Pancreas (tissue), 10 donors: Measurements from ENCODE around the gene COPS3. TPM values are rescaled to one million over a fixed set of nuclear protein-coding genes. Genes with fewer than 3 reads are reported as not detected.
A peak's percentile ranks its signal among the peaks of the same experiment; 100 is the strongest.

ENCODE experiments used
- ATAC-seq, 4 donors: fragments of 200-7000 bp; cut with Tn5 transposase; one replicate each; pipeline versions ENCODE4 v1.8.0 to v1.9.1; 2020; ENCODE audit warnings: mild to moderate bottlenecking in 4 of 4, moderate library complexity in 4 of 4
- DNase-seq, 6 donors: peaks; one replicate each; pipeline ENCODE4 v3.0.0-alpha.2; 2020
- FAIRE-seq: peaks from 2 replicates; lab custom pipeline; 2012; peaks lifted over from hg19 to GRCh38; lab: Jason Lieb, UNC
- H3K27ac ChIP-seq, 4 donors: fragments of 200-600 bp; sonication (generic); 1 replicate in 3 of 4; 2 replicates in 1 of 4; pipeline versions ENCODE4 v1.5.0 to v1.8.0; 2020
- H3K27me3 ChIP-seq, 4 donors: fragments of 200-600 bp; one replicate each; pipeline ENCODE4 v1.8.0; 2021
- H3K36me3 ChIP-seq, 3 donors: fragments of 200-600 bp; sonication (generic) in 1 of 3; one replicate each; pipeline versions ENCODE4 v1.5.0 to v1.8.0; 2020 to 2021
- H3K4me1 ChIP-seq, 3 donors: fragments of 200-600 bp; one replicate each; pipeline ENCODE4 v1.8.0; 2021
- H3K4me3 ChIP-seq, 4 donors: fragments of 200-600 bp; sonication (generic) in 2 of 4; one replicate each; pipeline versions ENCODE4 v1.5.0 to v1.8.0; 2020 to 2021
- H3K9me3 ChIP-seq, 4 donors: fragments of 200-600 bp; one replicate each; pipeline ENCODE4 v1.8.0; 2021
- WGBS, 2 donors: extraction: QIAGEN DNeasy Blood & Tissue Kit; methylation state at CpG; one replicate each; pipeline ENCODE4 v1.1.7; 2013; 5-methylcytosine and 5-hydroxymethylcytosine counted together
- intact Hi-C, 3 donors: fragments of 100-400 bp; cut with DNase I; formaldehyde crosslinking; loops; one replicate each; pipeline versions ENCODE4 v1.11.1 to v1.14.2; 2022
- polyA plus RNA-seq, 2 donors: library from polyadenylated mRNA; stranded (reverse); fragments of 200-250 nt; gene quantifications; one replicate each; pipeline ENCODE4 v1.2.3, GENCODE V29; 2013
- total RNA-seq, 6 donors: library from RNA; stranded (reverse); fragmentation: NEBNext Ultra II Directional in 4 of 6; extraction: Animal tissue kit (Norgen Biotek cat#: 25700) in 4 of 6; gene quantifications; one replicate each; pipeline versions ENCODE4 v1.2.1 to v1.2.4, GENCODE V29; 2021 to 2023
- TF ChIP-seq, protein P1 (sequence below), 4 donors: fragments of 200-600 bp; sonication (generic) in 3 of 4; IDR thresholded peaks; one replicate each; pipeline versions ENCODE4 v1.5.0 to v1.8.0; 2021; ENCODE audit warnings: antibody characterized with exemption in 4 of 4
- donor health status: healthy with polysubstance abuse.
- donor health status: DM: no; HTN: no; CAD: no; lungs with moderate emphysema.
- donor health status: DM: no; HTN: no; CAD: no.
- donor health status: control.
- donor health status: control.
- donor health status: Bipolar disorder and iron deficiency.
- donor health status: DM: yes; HTN: yes; CAD: no.
- donor health status: DM: no; HTN: no; CAD: no.
- donor health status: DM: no; HTN: no; CAD: no.
- donor health status: DM: yes; HTN: yes; CAD: no.

COPS3 gene
- total and polyA plus RNA-seq, 8 donors, result 17.6 to 51.1 (median 31.5) TPM

DNA sequence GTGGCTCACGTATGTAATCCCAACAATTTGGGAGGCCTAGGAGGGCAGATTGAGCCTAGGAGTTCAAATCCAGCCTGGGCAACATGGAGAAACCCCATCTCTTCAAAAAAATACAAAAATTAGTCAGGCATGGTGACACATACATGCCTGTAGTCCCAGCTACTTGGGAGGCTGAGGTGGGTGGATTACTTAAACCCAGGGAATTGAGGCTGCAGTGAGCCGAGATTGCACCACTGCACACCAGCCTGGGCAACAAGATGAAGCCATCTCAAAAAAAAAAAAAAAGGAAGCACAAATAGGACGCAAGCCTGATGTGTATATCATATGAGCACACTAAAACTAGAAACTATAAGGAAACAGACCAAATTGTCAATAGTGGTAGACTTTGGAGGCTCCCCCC, 27.0 kb downstream of the COPS3 start:
- H3K4me3 ChIP-seq, result no peak overlapping the region
- no peaks in the 10 kb centered on the region for H3K27me3 ChIP-seq
- no peaks in the 10 kb centered on the region for H3K9me3 ChIP-seq
- H3K27ac ChIP-seq, result no peak overlapping the region
- no peak for ATAC-seq
- no peak for FAIRE-seq
- intact Hi-C loops, result no loop called here
- DNase-seq, result no peak
- TF ChIP-seq, protein P1, sequence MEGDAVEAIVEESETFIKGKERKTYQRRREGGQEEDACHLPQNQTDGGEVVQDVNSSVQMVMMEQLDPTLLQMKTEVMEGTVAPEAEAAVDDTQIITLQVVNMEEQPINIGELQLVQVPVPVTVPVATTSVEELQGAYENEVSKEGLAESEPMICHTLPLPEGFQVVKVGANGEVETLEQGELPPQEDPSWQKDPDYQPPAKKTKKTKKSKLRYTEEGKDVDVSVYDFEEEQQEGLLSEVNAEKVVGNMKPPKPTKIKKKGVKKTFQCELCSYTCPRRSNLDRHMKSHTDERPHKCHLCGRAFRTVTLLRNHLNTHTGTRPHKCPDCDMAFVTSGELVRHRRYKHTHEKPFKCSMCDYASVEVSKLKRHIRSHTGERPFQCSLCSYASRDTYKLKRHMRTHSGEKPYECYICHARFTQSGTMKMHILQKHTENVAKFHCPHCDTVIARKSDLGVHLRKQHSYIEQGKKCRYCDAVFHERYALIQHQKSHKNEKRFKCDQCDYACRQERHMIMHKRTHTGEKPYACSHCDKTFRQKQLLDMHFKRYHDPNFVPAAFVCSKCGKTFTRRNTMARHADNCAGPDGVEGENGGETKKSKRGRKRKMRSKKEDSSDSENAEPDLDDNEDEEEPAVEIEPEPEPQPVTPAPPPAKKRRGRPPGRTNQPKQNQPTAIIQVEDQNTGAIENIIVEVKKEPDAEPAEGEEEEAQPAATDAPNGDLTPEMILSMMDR (IDR thresholded peaks at IDR 0.05), result no peak
- no peaks in the 10 kb centered on the region for H3K4me1 ChIP-seq
- WGBS, 2 donors, result 82 to 90% methylated on average over 3 of the region's 3 CpGs
- H3K36me3 ChIP-seq, result peaks cover 0 to 46% (median 15%) of the 10 kb centered on the region in 3 donors

DNA sequence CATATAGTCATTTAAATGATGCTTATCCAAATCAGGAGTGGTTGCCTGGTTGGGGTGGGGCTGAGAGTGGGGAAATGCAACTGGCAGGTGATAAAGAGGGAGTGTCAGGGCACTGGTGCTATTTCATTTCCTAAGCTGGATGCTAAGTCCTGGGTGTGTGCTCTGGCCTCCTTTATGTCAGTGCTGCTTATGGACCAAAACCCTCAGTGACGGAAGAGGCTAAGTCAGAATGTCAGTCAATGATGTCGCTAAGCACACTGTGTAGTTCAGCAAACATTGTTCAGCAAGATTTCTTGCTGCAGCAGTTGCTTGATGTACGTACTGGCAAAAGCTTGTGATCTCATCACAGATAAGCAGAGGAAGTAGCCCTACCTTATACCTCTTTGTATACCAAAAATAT, 27.6 kb downstream of the COPS3 start:
- intact Hi-C loops, result no loop called here
- Histone ChIP-seq H3K4me3 (no peak overlapping the region), H3K4me1 (no peaks in the 10 kb centered on the region), H3K27me3 (no peaks in the 10 kb centered on the region), H3K9me3 (no peaks in the 10 kb centered on the region), H3K27ac (no peak overlapping the region), H3K36me3 (peaks cover 0 to 48% (median 16%) of the 10 kb centered on the region in 3 donors)
- 77 to 87% methylated on average over 3 of the region's 3 CpGs for WGBS, 2 donors
- DNase-seq, result no peak
- TF ChIP-seq, protein P1 (IDR thresholded peaks at IDR 0.05), result no peak
- FAIRE-seq, result no peak
- no peak for ATAC-seq

DNA sequence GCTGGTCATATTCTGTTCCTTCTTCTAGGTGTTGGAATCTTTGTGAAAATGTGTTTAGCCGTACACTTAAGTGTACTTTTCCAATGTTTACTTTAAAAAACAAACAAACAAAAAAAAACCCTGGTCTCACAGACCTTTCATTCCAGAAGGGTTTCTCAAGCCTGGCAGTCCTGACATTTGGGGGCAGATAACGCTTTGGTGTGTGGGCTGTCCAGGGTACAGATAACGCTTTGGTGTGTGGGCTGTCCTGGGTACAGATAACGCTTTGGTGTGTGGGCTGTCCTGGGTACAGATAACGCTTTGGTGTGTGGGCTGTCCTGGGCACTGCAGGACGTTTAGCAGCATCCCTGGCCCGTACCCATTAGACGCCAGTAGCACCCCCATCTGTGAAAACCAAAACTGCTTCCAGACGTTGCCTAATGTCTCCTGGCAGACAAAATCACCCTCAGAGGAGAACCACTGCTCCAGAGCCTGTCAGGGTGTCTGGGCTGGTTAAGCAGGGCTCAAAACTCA, 28.8 kb downstream of the COPS3 start:
- Histone ChIP-seq H3K4me1 (no peaks in the 10 kb centered on the region), H3K27me3 (no peaks in the 10 kb centered on the region), H3K4me3 (no peak overlapping the region), H3K27ac (no peak overlapping the region), H3K36me3 (peaks cover 0 to 58% (median 19%) of the 10 kb centered on the region in 3 donors), H3K9me3 (no peaks in the 10 kb centered on the region)
- TF ChIP-seq, protein P1 (IDR thresholded peaks at IDR 0.05), result no peak
- intact Hi-C loops, result no loop called here
- ATAC-seq, result peak in 1 of 4 donors; percentile 15
- FAIRE-seq, result no peak
- 50 to 52% methylated on average over 9 of the region's 9 CpGs for WGBS, 2 donors
- DNase-seq, result peak in 1 of 6 donors; percentile 11

DNA sequence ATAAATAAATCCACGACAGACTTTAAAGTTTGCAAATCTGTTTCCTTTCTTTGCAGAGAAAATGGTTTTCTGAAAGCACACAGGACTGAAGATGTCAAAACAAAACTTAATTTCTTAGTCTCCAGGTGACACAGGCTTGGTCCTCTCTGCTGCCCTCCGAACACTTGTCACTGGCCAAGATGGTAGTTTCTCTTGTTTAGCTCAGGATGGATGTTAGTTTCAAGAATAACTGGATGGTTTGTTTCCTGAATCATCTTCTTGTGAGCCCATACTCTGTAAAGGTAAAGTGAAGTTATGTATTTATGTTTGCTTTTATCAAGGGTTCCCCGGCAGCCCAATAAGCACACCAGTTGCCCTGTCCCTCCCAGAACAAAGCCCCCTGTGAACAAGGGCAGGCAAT, 34.2 kb downstream of the COPS3 start:
- Histone ChIP-seq H3K4me1 (no peaks in the 10 kb centered on the region), H3K4me3 (no peak overlapping the region), H3K9me3 (no peaks in the 10 kb centered on the region), H3K27ac (no peak overlapping the region), H3K27me3 (no peaks in the 10 kb centered on the region), H3K36me3 (peaks cover 0 to 36% (median 8%) of the 10 kb centered on the region in 3 donors)
- ATAC-seq (no peak), DNase-seq (no peak), FAIRE-seq (no peak)
- TF ChIP-seq, protein P1 (IDR thresholded peaks at IDR 0.05), result no peak
- 91 to 92% methylated on average over 3 of the region's 3 CpGs for WGBS, 2 donors
- intact Hi-C loops, result no loop called here

DNA sequence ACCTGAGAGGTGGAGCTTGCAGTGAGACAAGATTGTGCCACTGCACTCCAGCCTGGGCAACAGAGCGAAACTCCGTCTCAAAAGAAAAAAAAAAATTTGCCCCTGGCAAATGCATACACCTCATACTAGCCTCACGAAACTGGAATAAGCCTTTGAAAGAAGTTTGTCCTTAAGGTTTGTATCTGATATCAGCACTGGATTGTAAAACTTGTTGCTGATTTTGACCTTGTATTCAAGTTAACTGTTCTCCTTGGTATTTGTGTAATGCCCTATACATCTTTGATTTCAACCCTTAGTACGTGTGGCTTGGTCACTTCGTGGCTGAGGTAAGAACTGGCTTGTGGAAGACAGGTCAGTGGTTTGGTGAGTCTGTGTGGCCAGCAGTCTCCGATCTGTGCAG, 37.9 kb downstream of the COPS3 start:
- DNase-seq, result peak in 1 of 6 donors; percentile 1
- Histone ChIP-seq H3K4me3 (no peak overlapping the region), H3K27ac (no peak overlapping the region), H3K36me3 (peaks cover 0 to 26% (median 3%) of the 10 kb centered on the region in 3 donors), H3K9me3 (no peaks in the 10 kb centered on the region), H3K4me1 (no peaks in the 10 kb centered on the region), H3K27me3 (no peaks in the 10 kb centered on the region)
- intact Hi-C loops, result no loop called here
- WGBS, 2 donors, result 79 to 82% methylated on average over 6 of the region's 6 CpGs
- ATAC-seq, result no peak
- FAIRE-seq, result no peak
- TF ChIP-seq, protein P1 (IDR thresholded peaks at IDR 0.05), result no peak
